ES-I3 (cell line): ENCODE measurements around the gene LENG9.

ENCODE experiments used
- H3K36me3 ChIP-seq: 2 replicates; pipeline ENCODE4 v1.6.1; 2013; ENCODE audit warnings: mild to moderate bottlenecking, low read length, control low read depth, moderate library complexity; ENCODE audit not compliant: insufficient read depth
- H3K4me1 ChIP-seq: 2 replicates; pipeline ENCODE4 v1.6.1; 2013; ENCODE audit warnings: mild to moderate bottlenecking, control low read depth, low read length; ENCODE audit not compliant: insufficient read depth
- H3K9ac ChIP-seq: 2 replicates; pipeline ENCODE4 v1.6.1; 2013; ENCODE audit warnings: low read depth, mild to moderate bottlenecking, low read length, moderate library complexity
- H3K9me3 ChIP-seq: 2 replicates; pipeline ENCODE4 v1.6.1; 2013; ENCODE audit warnings: mild to moderate bottlenecking, low read length, moderate library complexity; ENCODE audit not compliant: control insufficient read depth, insufficient read depth

The LENG9 gene

DNA sequence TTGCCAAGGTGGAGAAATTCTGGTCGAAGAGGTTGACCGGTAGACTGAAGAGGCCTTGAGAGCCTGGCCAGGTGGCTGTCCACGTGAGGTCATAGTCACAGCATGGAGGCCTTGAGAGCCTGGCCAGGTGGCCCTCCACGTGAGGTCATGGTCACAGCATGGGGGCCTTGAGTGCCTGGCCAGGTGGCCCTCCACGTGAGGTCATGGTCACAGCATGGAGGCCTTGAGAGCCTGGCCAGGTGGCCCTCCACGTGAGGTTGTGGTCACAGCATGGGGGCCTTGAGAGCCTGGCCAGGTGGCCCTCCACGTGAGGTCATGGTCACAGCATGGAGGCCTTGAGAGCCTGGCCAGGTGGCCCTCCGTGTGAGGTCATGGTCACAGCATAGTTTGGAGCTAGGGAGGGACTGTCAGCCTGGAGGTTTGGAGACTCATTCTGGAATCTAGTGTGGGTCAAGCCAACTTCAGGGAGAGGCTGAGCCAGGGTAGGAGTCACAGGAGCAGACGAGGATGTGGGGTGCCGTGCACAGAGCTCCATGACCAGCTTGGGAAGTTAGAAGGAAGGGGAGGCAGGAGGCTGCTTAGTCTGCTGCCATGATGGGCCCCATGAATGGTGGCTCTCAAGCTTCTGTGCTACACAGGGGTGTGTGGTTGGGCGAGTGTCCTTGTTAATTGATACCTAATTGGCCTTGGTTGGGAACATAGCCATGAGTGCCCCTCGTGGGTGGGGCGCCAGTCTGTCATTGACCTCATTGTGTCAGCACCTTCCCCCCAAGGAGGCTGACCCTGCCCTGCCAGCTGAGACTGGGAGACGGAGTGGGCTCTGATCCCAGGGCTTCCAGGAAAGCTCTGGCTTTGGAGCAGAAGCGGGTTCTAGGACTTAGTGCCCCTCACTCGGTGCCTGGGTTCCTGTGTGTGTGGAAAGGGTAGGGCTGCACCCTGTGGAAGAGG is 4.0 kb downstream of the LENG9 start:
- peaks cover 13% of the 10 kb centered on the region for H3K36me3 ChIP-seq
- no peak overlapping the region for H3K9ac ChIP-seq
- H3K4me1 ChIP-seq = peaks cover 7% of the 10 kb centered on the region; the same call in 1 of the 2 replicates
- no peaks in the 10 kb centered on the region for H3K9me3 ChIP-seq

DNA sequence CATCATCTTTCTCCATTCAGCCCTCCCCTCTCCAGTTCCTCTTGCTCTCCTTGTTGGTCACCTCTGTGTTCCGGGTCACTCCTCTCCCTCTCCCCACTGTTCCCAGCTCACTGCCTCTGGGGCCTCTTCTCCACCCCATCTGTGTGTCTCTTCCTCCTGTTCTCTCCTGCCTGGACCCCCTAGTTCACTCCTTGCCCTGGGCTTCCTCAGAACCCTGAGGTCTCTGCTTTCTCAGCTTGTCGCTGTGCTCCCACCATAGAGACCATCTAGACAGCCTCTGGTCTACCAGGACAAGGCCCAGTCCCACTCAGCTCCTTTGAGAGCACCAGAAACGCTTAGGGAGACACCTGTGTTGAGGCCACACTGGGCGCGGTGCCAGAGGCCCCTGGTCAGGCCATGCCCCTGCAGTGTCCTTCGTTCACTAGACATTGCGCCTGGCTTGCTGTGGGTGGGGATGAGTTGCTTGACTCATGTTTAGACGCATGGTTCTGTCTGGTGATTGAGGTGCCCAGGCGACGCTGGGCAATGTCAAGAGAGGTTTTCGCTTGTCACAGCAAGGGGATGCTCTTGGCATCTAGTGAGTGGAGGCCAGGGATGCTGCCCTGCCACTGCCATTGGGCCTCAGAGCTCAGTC is 4.8 kb downstream of the LENG9 start:
- peaks cover 7% of the 10 kb centered on the region; the same call in 1 of the 2 replicates for H3K4me1 ChIP-seq
- H3K36me3 ChIP-seq = peaks cover 14% of the 10 kb centered on the region
- H3K9ac ChIP-seq = no peak overlapping the region
- H3K9me3 ChIP-seq = no peaks in the 10 kb centered on the region

DNA sequence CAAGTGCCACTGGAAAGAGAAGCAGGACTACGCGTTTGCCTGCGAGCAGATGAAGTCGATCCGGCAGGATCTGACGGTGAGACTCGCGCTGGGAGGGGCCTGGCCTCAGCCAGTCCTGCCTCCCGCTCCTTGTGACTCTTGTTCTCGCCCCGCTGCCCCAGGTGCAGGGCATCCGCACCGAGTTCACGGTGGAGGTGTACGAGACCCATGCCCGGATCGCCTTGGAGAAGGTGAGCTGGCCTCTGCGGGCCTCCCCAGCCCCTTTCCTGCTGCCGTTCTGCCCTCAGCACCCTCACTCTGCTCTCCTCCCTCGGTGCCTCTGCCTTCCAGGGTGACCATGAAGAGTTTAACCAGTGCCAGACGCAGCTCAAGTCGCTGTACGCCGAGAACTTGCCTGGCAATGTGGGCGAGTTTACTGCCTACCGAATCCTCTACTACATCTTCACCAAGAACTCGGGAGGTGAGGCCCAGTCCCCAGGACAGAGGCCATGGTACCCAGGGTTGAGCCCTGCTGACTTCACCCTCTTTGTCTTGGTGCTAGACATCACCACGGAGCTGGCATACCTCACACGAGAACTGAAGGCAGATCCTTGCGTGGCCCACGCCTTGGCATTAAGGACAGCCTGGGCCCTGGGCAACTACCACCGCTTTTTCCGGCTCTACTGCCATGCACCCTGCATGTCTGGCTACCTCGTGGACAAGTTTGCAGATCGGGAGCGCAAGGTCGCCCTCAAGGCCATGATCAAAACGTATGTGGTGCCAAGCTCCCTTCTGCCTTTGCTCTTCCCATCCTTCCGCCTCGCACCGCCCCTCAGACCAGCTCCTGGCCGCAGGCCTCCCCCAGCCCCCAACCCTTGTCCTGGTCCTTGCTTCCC is 5.6 kb downstream of the LENG9 start:
- H3K4me1 ChIP-seq = peaks cover 7% of the 10 kb centered on the region; the same call in 1 of the 2 replicates
- no peaks in the 10 kb centered on the region for H3K9me3 ChIP-seq
- H3K9ac ChIP-seq = no peak overlapping the region
- H3K36me3 ChIP-seq = peaks cover 16% of the 10 kb centered on the region

DNA sequence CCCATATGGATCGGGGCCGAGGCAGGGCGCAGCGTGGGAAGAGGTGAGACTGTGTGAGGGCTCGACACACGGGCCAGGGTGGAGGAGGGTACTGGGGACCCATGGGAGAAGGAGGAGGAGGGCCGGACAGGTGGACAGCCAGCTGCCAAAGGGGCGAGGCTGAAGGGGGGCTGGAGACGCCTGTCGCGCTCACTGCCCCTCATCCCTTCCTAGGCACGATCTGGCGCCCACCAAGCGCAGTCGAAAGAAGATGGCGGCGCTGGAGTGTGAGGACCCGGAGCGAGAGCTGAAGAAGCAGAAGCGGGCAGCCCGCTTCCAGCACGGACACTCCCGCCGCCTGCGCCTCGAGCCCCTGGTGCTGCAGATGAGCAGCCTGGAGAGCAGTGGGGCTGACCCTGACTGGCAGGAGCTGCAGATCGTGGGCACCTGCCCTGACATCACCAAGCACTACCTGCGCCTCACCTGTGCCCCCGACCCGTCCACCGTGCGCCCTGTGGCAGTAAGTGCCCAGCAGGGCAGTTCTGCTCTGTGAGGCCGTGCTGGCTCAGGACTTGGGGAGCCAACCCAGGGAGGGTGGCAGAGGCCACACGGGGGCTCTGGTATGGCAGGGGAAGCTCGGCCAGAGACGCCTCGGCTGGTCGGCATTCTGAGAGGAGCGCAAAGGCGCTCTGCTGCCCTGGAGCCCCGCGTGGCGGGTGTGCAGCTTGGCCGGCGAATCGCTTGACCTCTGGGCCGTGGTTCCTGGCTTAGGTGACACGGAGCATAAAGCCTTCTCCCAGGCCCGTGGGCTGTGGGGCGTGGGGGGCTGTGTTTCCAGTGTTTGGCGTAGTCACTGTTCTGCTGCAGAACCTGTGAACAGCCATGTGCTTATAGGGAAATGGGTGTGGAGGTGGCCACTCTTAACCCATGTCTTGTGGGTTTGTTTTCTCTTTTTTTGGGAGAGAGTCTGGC is 6.9 kb downstream of the LENG9 start:
- no peaks in the 10 kb centered on the region for H3K9me3 ChIP-seq
- no peak overlapping the region for H3K9ac ChIP-seq
- H3K4me1 ChIP-seq = no peaks in the 10 kb centered on the region; the same call in 1 of the 2 replicates
- peaks cover 25% of the 10 kb centered on the region for H3K36me3 ChIP-seq

DNA sequence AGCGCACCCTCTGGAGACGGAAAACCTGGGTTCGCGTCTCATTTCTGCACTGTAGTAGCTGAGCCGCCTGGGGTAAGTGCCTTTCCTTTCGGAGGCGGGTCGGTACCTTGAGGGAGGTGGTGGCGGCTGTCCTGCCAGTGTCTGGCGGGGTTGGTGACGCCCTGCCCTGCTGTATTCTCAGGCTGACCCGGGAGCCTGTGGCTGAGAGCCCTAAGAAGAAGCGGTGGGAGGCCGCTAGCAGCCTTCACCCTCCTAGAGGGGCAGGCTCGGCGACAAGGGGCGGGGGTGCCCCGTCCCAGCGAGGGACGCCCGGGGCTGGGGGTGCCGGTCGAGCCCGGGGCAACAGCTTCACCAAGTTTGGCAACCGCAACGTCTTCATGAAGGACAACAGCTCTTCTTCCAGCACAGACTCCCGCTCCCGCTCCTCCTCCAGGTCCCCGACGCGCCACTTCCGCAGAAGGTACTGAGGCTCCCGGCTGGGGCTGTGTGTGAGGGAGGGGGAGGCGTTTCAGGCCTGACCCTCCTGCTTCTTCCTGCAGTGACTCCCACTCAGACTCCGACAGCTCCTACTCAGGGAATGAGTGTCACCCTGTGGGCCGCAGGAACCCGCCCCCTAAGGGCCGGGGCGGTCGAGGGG is 7.7 kb downstream of the LENG9 start:
- peaks cover 25% of the 10 kb centered on the region for H3K36me3 ChIP-seq

DNA sequence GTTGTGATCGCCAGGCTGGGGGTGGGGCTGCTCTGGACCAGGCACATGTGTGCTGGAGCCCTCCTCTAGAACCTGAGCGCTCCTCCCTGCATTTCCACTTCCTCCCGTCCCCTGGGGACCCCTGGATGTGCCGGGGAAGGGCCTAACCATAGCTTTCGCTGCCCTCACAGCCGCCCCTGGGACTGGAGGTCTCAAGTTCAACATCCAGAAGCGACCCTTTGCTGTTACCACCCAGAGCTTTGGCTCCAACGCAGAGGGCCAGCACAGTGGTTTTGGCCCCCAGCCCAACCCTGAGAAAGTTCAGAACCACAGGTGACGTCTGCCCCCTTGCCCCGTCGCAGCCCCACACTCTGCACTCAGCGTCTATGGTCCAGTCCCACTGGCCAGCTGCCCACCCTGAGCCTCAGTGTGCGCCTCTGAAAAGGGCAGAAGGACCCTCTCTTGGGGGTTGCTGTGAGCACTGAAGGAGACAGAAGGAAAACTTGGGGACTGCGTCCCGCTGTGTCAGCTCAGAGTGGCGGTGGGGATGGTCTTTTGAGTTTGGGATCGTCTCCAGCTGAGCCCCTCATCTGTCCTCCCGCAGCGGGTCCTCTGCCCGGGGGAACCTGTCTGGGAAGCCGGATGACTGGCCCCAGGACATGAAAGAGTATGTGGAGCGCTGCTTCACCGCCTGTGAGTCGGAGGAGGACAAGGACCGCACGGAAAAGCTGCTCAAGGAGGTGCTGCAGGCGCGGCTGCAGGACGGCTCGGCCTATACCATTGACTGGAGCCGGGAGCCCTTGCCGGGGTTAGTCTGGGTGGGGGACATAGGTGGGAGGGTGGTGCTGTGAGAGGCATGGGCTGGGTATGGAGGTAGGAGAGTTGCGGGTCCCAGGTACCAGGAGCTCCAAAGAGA is 8.6 kb downstream of the LENG9 start:
- no peaks in the 10 kb centered on the region for H3K9me3 ChIP-seq
- peaks cover 5% of the 10 kb centered on the region; the same call in 1 of the 2 replicates for H3K4me1 ChIP-seq
- peaks cover 25% of the 10 kb centered on the region for H3K36me3 ChIP-seq
- no peak overlapping the region for H3K9ac ChIP-seq

More for the DNA sequence above, 7.7 kb downstream of the LENG9 start:
- no peaks in the 10 kb centered on the region for H3K4me1 ChIP-seq
- H3K9ac ChIP-seq = no peak overlapping the region
- H3K9me3 ChIP-seq = no peaks in the 10 kb centered on the region

DNA sequence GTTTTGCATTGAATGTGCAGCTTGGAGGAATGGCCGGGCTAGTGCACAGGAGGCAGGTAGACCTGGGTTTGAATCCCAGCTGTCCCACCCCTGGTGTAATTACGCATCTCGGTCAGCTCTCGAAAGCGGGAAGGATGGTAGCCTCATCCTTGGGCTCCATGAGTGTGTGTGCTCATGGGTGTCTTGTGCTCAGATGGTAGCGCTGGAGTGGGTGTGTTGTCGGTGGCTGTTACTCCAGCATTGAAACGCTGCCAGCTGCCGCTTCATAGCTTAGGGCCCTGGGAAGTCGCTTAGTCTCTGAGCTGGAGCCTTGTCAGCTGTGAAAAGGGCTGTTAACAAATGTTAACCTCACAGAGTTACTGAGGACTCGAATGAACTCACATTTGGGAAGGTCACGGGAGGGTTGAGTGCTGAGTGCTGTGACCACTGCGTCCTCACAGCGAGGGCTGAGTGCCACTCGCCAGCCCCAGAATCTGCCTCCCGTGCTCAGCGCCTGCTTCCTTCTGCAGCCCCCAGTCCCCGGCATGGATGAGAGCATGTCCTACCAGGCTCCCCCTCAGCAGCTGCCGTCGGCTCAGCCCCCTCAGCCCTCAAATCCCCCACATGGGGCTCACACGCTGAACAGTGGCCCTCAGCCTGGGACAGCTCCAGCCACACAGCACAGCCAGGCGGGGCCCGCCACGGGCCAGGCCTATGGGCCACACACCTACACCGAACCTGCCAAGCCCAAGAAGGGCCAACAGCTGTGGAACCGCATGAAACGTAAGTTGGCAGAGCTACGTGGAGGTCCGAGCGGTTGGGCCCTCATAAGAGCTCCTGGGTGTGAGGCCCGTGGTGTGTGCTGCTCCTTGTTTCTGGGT is 9.4 kb downstream of the LENG9 start:
- Histone ChIP-seq H3K9me3 (no peaks in the 10 kb centered on the region), H3K36me3 (peaks cover 25% of the 10 kb centered on the region), H3K9ac (no peak overlapping the region), H3K4me1 (peaks cover 5% of the 10 kb centered on the region; the same call in 1 of the 2 replicates)

DNA sequence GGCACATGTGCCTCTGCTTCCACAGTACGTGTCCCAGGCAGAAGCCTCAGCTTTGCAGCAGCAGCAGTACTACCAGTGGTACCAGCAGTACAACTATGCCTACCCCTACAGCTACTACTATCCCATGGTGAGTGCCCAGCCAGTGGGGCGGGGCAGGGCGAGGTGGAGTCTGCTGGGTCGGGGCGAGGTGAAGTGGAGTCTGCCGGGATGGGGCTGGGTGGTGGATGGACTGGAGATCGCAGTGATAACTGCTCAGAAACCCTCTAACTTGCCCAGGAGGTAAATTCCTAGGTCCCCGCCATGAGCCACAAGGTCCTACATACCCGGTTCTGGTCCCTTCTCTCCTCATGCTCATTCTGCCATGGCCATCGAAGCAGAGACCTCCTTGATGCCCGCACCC is 11.0 kb downstream of the LENG9 start:
- Histone ChIP-seq H3K9ac (no peak overlapping the region), H3K4me1 (peaks cover 5% of the 10 kb centered on the region; the same call in 1 of the 2 replicates), H3K9me3 (no peaks in the 10 kb centered on the region), H3K36me3 (peaks cover 25% of the 10 kb centered on the region)

DNA sequence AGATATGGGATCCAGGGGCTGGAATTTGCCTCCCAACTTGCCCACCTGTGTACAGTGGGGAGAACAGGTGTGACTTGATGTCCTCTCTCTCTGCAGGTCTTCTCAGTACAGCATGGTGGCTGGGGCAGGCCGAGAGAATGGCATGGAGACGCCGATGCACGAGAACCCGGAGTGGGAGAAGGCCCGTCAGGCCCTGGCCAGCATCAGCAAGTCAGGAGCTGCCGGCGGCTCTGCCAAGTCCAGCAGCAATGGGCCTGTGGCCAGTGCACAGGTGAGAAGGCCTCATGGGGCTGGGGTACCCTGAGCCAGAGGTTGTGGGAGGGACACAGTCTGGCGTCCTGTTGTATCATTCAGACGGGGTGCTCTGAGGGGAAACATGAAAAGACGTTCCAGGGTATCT is 11.6 kb downstream of the LENG9 start:
- Histone ChIP-seq H3K36me3 (peaks cover 20% of the 10 kb centered on the region), H3K9ac (no peak overlapping the region), H3K9me3 (no peaks in the 10 kb centered on the region), H3K4me1 (peaks cover 9% of the 10 kb centered on the region)

DNA sequence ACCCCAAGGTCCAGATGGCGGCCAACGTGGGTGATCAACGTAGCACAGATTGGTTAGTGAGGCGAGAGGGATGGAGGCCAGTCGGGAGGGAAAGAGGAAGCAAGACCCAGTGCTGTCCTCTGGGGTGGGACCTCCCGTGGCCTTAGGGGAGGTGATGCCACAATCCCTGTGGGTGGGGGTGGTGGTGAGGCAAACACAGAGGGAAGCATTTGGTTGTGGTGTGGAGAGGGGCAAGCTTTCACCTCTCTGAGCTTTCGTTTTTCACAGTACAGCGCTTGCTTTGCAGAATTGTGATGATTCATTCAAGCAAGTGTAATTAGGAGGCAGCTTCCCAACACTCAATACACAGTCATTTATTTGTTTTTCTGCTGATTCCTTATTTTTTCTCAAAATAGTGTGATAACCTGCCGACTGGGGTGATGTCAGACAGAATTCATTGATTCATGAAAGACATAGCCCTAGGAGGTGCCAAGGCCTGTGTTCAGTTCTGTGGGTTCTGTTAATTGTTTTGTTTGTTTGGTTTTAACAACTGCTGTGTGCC is 12.2 kb downstream of the LENG9 start:
- Histone ChIP-seq H3K4me1 (peaks cover 9% of the 10 kb centered on the region), H3K36me3 (peaks cover 18% of the 10 kb centered on the region), H3K9ac (no peak overlapping the region)

DNA sequence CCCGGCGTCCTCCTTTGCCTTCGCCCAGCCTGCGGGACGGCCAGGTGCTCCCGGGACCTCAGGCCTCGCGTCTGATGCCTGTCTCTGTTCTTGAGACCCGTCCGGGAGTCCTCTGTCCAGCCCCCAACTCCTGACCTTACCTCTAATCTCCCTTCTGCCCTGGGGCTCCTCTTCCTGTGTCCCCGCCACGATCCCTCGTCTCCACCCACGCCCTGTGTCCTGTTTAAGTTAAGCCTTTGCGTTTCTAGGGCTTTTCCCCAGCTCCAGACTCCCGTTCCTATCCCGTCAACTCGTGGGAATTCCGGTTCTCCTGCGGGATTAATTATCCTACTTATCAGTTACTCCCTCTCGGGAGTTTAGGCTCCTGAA is 13.9 kb downstream of the LENG9 start:
- H3K36me3 ChIP-seq = peaks cover 13% of the 10 kb centered on the region
- H3K9me3 ChIP-seq = no peaks in the 10 kb centered on the region
- peaks cover 9% of the 10 kb centered on the region for H3K4me1 ChIP-seq

More for the DNA sequence above, 12.2 kb downstream of the LENG9 start:
- no peaks in the 10 kb centered on the region for H3K9me3 ChIP-seq

More for the DNA sequence above, 13.9 kb downstream of the LENG9 start:
- peak overlapping the region; percentile 94 for H3K9ac ChIP-seq
